ENCODE results near the gene TIMM29. TPM values are rescaled to one million over a fixed set of nuclear protein-coding genes. Genes with fewer than 3 reads are reported as not detected.
A peak's percentile ranks its signal among the peaks of the same experiment; 100 is the strongest.

TIMM29 gene
- total and polyA plus RNA-seq, 8 donors: 7.8 to 11.6 (median 10.1) TPM

DNA sequence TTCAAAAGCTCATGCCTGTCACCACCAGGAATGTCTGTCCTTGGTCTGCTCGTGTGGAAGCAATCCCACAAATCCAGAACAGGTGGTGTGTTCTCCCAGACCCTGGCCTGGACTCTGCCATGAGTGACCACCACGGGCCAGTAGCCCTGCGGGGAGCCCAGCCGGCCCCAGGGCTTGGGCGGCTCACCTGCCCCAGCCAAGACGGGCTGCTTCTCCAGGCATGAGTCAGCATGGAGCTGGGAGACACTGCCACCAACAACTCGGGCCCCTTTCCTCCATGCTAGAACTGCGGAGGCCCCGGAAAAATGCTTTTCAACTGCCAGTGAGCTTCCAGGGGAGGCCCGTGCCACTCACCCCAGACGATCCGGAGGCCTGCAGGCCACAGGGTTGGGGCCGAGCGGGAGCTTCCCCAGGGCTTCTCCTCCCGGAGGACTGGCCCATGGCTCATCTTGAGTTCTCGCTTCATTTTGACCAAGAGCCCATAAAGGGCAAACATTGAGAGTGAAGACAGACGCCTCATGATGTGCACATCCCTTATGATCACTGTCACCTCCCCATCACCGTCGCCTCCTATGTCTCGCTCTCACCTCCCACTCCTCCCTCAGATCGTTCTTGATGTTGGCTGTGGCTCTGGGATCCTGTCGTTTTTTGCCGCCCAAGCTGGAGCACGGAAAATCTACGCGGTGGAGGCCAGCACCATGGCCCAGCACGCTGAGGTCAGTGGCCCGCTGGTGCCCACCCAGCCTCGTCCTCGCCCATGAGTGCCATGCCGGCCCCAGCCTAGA, 16.8 kb upstream of the TIMM29 start:
- ATAC-seq (no peak), DNase-seq (no peak), FAIRE-seq (no peak)
- Histone ChIP-seq H3K36me3 (peaks cover 0 to 42% (median 3%) of the 10 kb centered on the region in 3 donors), H3K27ac (no peak overlapping the region), H3K4me1 (no peaks in the 10 kb centered on the region), H3K9me3 (no peaks in the 10 kb centered on the region), H3K4me3 (no peak overlapping the region), H3K27me3 (no peaks in the 10 kb centered on the region)
- TF ChIP-seq, protein P1, sequence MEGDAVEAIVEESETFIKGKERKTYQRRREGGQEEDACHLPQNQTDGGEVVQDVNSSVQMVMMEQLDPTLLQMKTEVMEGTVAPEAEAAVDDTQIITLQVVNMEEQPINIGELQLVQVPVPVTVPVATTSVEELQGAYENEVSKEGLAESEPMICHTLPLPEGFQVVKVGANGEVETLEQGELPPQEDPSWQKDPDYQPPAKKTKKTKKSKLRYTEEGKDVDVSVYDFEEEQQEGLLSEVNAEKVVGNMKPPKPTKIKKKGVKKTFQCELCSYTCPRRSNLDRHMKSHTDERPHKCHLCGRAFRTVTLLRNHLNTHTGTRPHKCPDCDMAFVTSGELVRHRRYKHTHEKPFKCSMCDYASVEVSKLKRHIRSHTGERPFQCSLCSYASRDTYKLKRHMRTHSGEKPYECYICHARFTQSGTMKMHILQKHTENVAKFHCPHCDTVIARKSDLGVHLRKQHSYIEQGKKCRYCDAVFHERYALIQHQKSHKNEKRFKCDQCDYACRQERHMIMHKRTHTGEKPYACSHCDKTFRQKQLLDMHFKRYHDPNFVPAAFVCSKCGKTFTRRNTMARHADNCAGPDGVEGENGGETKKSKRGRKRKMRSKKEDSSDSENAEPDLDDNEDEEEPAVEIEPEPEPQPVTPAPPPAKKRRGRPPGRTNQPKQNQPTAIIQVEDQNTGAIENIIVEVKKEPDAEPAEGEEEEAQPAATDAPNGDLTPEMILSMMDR (IDR thresholded peaks at IDR 0.05): no peak
- intact Hi-C loops (cut with DNase I): no loop called here
- WGBS, 2 donors: 89 to 90% methylated on average over 30 to 31 of the region's 31 CpGs

DNA sequence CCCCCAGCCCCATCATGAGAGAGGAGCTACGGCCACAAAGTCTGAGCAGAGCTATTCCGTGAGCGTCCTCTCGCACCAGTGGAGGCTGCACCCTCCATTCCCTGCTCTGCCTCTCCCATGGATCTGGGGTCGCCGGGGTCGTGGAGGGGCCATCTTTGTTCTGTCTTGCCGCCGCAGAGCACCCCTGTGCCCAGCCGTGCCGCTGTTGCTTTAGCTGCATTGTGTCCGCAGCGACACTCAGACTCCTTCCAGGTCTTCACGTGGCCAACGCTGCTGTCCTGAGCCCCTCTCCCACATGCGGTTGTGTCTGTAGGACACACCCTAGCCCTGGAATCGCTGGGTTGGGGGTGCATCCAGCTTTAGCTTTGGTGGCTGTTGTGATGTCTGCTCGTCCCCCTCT, 16.0 kb upstream of the TIMM29 start:
- Histone ChIP-seq H3K4me3 (no peak overlapping the region), H3K9me3 (no peaks in the 10 kb centered on the region), H3K36me3 (peaks cover 0 to 42% (median 3%) of the 10 kb centered on the region in 3 donors), H3K27me3 (no peaks in the 10 kb centered on the region), H3K27ac (no peak overlapping the region), H3K4me1 (no peaks in the 10 kb centered on the region)
- ATAC-seq (no peak), FAIRE-seq (no peak), DNase-seq (no peak)
- intact Hi-C loops (cut with DNase I): no loop called here
- WGBS, 2 donors: 95 to 98% methylated on average over 18 of the region's 18 CpGs
- TF ChIP-seq, protein P1 (IDR thresholded peaks at IDR 0.05): no peak

DNA sequence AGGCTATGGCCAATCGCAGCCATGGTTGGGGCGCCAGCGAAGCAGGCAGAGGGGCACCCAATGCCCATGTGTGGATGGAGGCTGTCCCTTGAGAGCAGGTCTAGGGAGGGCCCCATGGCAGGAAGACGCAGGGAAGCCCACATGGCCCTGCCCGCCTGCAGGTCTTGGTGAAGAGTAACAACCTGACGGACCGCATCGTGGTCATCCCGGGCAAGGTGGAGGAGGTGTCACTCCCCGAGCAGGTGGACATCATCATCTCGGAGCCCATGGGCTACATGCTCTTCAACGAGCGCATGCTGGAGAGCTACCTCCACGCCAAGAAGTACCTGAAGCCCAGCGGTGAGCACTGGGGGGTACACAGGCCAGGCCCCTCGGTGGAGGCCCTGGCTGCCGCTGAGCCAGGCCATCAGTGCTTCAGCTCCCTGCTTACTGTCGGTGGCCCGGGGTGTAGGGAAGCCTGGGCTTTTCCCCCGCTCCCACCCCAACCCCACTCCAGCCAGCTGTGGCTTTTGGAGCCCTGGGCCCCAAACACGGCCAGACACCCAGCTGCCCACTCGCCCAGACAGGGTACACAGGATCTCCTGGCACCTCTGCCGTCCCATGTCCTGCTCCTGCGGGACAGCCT, 14.8 kb upstream of the TIMM29 start:
- Histone ChIP-seq H3K36me3 (peaks cover 0 to 34% (median 0%) of the 10 kb centered on the region in 3 donors), H3K27me3 (no peaks in the 10 kb centered on the region), H3K9me3 (no peaks in the 10 kb centered on the region), H3K4me3 (no peak overlapping the region), H3K27ac (no peak overlapping the region), H3K4me1 (no peaks in the 10 kb centered on the region)
- FAIRE-seq (no peak), DNase-seq (no peak), ATAC-seq (no peak)
- WGBS, 2 donors: 92 to 93% methylated on average over 21 to 24 of the region's 24 CpGs
- TF ChIP-seq, protein P1 (IDR thresholded peaks at IDR 0.05): no peak
- intact Hi-C loops (cut with DNase I): no loop called here

DNA sequence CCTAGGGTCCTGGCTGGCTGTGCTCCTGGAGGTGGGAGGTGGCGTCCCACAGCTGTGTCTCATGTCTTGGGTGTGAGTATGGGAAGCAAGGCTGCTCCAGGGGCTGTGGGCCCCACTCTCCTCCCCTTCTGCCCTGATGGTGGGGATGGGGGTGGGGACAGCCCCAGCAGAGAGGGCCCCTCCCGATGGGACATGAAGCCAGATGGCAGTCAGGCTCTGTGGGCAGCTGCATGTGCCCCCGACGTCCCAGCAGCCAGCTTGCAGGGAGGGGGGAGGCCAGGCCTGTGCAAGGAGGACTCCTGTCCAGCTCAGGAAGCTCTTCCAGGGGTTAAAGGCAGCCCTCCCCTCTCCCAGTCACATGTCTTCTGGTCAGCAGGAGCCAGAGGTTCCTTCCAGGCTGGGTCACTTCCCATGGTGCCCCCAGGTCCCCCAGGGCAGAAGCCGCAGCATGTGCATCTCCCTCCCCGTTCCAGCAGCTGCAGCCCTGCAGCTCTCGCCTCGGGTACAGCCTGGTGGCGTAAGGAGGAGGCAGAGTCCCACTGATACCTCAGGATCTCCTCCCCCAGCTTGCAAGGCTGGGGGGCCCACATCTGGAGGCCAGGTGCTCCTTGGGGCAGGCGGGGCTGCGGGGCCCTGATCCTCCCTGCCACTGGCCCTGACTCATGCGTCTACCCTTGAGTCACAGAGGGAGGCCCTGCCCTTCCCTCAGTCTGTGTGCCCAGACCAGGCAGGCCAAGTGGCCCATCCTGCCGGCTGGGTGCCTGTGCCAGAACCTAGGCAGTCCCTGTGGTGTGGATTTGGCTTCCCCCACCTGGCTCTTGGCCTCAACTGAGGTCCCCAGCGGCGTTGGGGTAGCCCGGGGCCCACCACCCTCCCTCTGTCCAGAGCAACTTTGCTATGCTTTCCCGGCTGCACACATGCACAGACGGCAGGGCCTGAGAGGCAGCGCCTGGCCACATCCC, 13.2 kb upstream of the TIMM29 start:
- Histone ChIP-seq H3K4me1 (peaks cover 0 to 5% (median 0%) of the 10 kb centered on the region in 3 donors), H3K27me3 (no peaks in the 10 kb centered on the region), H3K9me3 (no peaks in the 10 kb centered on the region), H3K4me3 (no peak overlapping the region), H3K27ac (no peak overlapping the region), H3K36me3 (peaks cover 0 to 24% (median 0%) of the 10 kb centered on the region in 3 donors)
- DNase-seq: peak in 1 of 6 donors; percentile 63
- no peak for FAIRE-seq
- intact Hi-C loops (cut with DNase I): no loop called here
- TF ChIP-seq, protein P1 (IDR thresholded peaks at IDR 0.05): no peak
- ATAC-seq: no peak
- 89 to 90% methylated on average over 19 of the region's 19 CpGs for WGBS, 2 donors

Data from pancreas (tissue), 10 donors.